ENCODE data around the gene GRK5.

Gene GRK5

DNA sequence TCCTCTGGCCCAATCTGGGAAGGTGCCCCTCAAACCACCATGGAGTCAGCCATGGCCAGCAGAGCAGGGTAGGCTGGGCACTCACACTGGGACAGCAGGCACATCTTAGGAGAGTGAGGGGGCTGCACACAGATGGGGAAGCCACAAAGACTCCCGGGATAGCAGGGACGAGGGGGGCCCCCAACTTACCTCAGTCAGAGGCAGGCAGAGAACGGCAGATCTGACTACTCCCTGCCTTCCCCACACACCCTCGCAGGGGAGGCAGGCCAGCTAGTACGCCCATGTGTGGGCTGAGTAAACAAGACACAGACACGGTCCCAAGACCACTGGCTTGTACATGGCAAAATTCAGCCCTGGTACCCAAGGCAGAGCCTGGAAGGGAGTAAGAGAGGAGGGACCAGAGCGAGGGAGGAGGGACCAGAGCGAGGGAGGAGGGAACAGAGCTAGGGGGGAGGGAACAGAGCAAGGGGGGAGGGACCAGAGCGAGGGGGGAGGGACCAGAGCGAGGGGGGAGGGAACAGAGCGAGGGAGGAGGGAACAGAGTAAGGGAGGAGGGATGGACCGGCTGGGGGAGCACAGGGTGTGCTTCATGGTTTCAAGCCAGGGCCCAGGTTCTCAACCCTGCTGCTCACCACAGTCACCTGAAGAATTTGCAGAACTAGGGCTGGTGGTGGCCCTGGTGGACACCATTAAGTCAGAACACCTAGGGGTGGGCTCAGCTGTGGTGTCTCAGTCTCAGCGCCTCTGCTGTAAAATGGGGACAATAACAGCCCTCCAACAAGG is 261.4 kb downstream of the GRK5 start:
- Histone ChIP-seq H3K9me3 (ENCODE audit: control insufficient read depth, insufficient read depth, low read length) (no peaks in the 10 kb centered on the region), H3K27ac (ENCODE audit: low read depth, low read length) (no peak overlapping the region), H3K4me1 (ENCODE audit: control insufficient read depth, insufficient read depth, low read length) (no peaks in the 10 kb centered on the region), H3K36me3 (ENCODE audit: control insufficient read depth, insufficient read depth, low read length) (no peaks in the 10 kb centered on the region), H3K27me3 (ENCODE audit: control insufficient read depth, insufficient read depth, low read length) (peaks cover 13% of the 10 kb centered on the region), H3K4me3 (ENCODE audit: low read depth, low read length) (no peak overlapping the region), H3K9ac (ENCODE audit: low read depth, low read length) (no peak overlapping the region)

DNA sequence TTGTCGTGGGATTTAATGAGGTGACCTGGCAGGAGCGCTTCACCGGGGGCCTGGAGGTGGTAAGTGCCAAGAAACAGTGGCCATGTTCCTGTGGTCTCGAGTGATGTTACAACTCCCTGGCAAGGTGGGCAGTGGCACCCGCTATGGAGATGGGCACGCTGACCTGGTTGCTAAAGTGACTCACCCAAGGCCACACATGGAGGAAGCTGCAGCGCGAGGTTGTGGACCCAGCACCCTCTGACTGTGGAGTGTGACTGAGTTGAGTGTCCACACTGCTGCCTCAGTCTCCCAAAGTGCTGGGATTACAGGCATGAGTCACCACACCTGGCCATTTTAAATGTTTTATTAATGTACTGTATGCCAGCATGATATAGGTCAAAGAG is 261.9 kb downstream of the GRK5 start:
- no peaks in the 10 kb centered on the region for H3K4me1 ChIP-seq (ENCODE audit: control insufficient read depth, insufficient read depth, low read length)
- H3K9me3 ChIP-seq (ENCODE audit: control insufficient read depth, insufficient read depth, low read length) = no peaks in the 10 kb centered on the region
- H3K27me3 ChIP-seq (ENCODE audit: control insufficient read depth, insufficient read depth, low read length) = peaks cover 19% of the 10 kb centered on the region
- H3K27ac ChIP-seq (ENCODE audit: low read depth, low read length) = no peak overlapping the region
- no peak overlapping the region for H3K9ac ChIP-seq (ENCODE audit: low read depth, low read length)
- no peaks in the 10 kb centered on the region for H3K36me3 ChIP-seq (ENCODE audit: control insufficient read depth, insufficient read depth, low read length)
- no peak overlapping the region for H3K4me3 ChIP-seq (ENCODE audit: low read depth, low read length)

DNA sequence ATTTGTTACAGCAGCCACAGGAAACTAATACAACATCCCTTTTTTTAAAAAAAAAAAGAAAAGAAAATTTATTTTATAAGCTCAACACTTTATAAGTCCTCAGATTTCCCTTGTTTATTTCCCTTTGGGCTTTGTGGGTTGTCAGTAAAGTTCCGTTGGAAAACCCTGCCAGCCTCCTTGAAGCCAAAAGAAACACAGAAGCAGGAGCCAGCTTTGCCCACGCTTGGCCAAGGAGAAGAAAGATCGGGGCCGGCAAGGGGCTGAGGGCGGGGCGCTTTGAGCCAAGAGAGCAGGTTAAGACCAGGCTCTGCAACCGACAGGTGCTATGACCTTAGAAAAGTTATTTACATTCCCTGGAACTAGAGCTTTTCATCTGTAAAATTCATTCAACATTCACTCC is 262.5 kb downstream of the GRK5 start:
- no peak overlapping the region for H3K4me3 ChIP-seq (ENCODE audit: low read depth, low read length)
- no peaks in the 10 kb centered on the region for H3K36me3 ChIP-seq (ENCODE audit: control insufficient read depth, insufficient read depth, low read length)
- no peak overlapping the region for H3K9ac ChIP-seq (ENCODE audit: low read depth, low read length)
- H3K27me3 ChIP-seq (ENCODE audit: control insufficient read depth, insufficient read depth, low read length) = peaks cover 23% of the 10 kb centered on the region
- no peaks in the 10 kb centered on the region for H3K4me1 ChIP-seq (ENCODE audit: control insufficient read depth, insufficient read depth, low read length)
- H3K9me3 ChIP-seq (ENCODE audit: control insufficient read depth, insufficient read depth, low read length) = no peaks in the 10 kb centered on the region
- no peak overlapping the region for H3K27ac ChIP-seq (ENCODE audit: low read depth, low read length)

DNA sequence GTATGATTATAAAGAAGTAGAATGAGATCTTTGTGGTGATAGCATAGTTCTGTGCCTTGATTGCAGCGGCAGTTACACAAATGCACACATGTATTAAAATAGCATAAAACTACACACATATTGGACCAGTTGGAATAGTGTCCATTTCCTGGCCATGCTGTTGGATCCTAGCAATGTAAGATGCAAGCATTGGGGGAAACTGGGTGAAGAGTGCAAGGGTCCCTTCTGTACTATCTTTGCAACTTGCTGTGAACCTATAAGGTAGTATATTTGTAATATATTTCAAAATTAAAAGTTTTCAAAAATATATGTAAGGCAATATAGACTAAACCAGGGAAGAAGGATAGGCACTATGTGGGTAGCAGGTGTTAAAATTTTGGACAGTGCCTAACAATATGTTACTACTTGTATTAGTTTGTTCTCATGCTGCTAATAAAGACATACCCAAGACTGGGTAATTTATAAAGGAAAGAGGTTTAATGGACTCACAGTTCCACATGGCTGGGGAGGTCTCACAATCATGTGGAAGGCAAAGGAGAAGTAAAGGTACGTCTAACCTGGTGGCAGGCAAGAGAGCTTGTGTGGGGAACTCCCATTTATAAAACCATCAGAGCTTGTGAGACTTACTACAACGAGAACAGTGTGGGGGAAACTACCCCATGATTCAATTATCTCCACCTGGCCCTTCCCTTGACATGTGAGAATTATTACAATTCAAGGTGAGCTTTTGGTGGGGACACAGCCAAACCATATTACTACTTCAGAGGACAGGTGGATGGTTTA is 263.7 kb downstream of the GRK5 start:
- no peak overlapping the region for H3K9ac ChIP-seq (ENCODE audit: low read depth, low read length)
- H3K36me3 ChIP-seq (ENCODE audit: control insufficient read depth, insufficient read depth, low read length) = no peaks in the 10 kb centered on the region
- peaks cover 36% of the 10 kb centered on the region for H3K27me3 ChIP-seq (ENCODE audit: control insufficient read depth, insufficient read depth, low read length)

DNA sequence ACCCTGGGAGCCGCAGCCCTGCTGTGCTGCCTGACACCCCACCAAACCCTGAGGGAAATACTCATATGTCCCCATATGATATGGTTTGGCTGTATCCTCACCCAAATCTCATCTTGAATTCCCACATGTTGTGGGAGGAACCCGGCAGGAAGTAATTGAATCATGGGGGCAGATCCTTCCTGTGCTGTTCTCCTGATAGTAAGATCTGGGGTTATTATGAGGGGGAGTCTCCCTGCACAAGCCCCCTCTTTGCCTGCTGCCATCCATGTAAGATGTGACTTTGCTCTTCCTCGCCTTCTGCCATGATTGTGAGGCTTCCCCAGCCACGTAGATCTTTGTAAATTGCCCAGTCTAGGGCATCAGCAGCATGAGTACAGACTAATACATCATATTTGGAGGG is 266.4 kb downstream of the GRK5 start:
- no peak overlapping the region for H3K9ac ChIP-seq (ENCODE audit: low read depth, low read length)

More for the DNA sequence above, 263.7 kb downstream of the GRK5 start:
- Histone ChIP-seq H3K4me1 (ENCODE audit: control insufficient read depth, insufficient read depth, low read length) (no peaks in the 10 kb centered on the region), H3K9me3 (ENCODE audit: control insufficient read depth, insufficient read depth, low read length) (no peaks in the 10 kb centered on the region), H3K4me3 (ENCODE audit: low read depth, low read length) (no peak overlapping the region), H3K27ac (ENCODE audit: low read depth, low read length) (no peak overlapping the region)

DNA sequence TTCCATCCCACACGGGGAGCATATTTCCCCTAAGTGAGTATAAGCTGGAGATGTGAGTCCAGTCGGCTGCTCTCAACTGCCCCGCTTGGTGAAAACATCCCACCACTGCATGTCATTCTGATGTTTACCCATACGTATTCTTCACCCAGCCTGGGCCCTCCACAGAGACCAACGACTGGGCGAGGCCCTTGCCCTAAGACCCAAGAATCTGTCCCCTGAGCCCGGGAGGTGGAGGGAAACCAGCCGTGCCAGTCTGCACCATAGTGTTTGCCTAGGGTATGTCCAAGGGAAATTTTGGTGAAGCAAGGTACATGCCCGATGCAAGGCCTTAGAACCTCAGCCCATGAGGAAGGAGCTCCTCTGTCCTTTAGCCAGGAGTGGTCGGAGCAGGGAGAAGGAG is 267.2 kb downstream of the GRK5 start:
- Histone ChIP-seq H3K27ac (ENCODE audit: low read depth, low read length) (no peak overlapping the region), H3K4me3 (ENCODE audit: low read depth, low read length) (no peak overlapping the region), H3K9ac (ENCODE audit: low read depth, low read length) (no peak overlapping the region), H3K4me1 (ENCODE audit: control insufficient read depth, insufficient read depth, low read length) (no peaks in the 10 kb centered on the region), H3K27me3 (ENCODE audit: control insufficient read depth, insufficient read depth, low read length) (peaks cover 70% of the 10 kb centered on the region), H3K36me3 (ENCODE audit: control insufficient read depth, insufficient read depth, low read length) (no peaks in the 10 kb centered on the region), H3K9me3 (ENCODE audit: control insufficient read depth, insufficient read depth, low read length) (no peaks in the 10 kb centered on the region)

More for the DNA sequence above, 266.4 kb downstream of the GRK5 start:
- Histone ChIP-seq H3K4me1 (ENCODE audit: control insufficient read depth, insufficient read depth, low read length) (no peaks in the 10 kb centered on the region), H3K9me3 (ENCODE audit: control insufficient read depth, insufficient read depth, low read length) (no peaks in the 10 kb centered on the region), H3K27me3 (ENCODE audit: control insufficient read depth, insufficient read depth, low read length) (peaks cover 62% of the 10 kb centered on the region), H3K36me3 (ENCODE audit: control insufficient read depth, insufficient read depth, low read length) (no peaks in the 10 kb centered on the region), H3K4me3 (ENCODE audit: low read depth, low read length) (no peak overlapping the region), H3K27ac (ENCODE audit: low read depth, low read length) (no peak overlapping the region)

DNA sequence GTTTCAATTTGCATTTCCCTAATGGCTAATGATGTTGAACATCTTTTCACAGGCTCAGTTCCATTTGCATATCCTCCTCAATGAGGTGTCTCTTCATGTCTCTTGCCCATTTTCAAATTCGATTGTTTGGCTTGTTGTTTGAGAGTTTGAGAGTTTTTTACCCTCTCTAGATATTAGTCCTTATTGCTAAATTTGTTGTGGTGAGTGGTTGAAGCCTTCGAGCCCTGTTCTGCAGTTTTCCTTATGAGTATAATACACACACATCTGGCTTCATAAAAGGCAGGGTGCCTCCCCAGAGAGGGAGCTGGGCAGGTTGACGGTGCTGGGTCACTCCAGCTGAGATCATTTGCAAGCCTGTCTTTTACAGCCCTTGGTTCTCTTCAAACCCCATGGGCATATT is 270.1 kb downstream of the GRK5 start:
- H3K27me3 ChIP-seq (ENCODE audit: control insufficient read depth, insufficient read depth, low read length) = peaks cover 94% of the 10 kb centered on the region
- no peak overlapping the region for H3K4me3 ChIP-seq (ENCODE audit: low read depth, low read length)
- no peak overlapping the region for H3K9ac ChIP-seq (ENCODE audit: low read depth, low read length)
- no peaks in the 10 kb centered on the region for H3K9me3 ChIP-seq (ENCODE audit: control insufficient read depth, insufficient read depth, low read length)
- H3K36me3 ChIP-seq (ENCODE audit: control insufficient read depth, insufficient read depth, low read length) = no peaks in the 10 kb centered on the region
- no peaks in the 10 kb centered on the region for H3K4me1 ChIP-seq (ENCODE audit: control insufficient read depth, insufficient read depth, low read length)
- no peak overlapping the region for H3K27ac ChIP-seq (ENCODE audit: low read depth, low read length)

DNA sequence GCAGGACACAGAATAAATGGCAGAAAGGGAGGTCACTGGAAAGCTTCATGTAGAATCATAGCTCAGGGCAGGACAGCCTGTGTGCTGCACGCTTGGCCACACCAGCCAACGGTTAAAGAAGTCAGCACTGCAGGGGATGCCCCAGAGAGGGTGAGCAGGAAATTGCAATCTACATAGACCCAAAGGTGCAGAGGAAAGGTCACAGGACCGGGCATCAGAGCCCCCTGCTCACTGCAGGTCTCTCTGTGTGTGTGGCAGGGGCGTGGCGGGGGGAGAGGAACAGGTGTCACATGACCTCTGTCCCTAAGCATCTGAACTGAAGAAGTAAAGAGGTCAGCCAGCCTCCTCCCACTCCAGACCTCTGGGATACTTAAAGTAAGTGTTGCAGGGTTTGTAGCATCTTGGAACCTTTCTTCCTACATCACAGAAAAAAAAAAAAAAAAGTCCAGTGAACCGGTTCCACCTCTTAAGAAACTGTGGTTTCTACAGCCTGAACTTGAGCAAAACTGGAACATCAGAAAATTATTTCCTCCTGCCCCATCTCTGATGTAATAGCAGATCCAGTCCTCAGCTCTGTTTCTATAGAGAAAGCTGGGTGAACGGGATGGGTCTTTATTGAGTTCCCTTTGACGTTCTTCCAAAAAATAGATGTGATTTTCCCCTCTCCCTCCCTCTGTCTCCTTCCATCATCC is 270.9 kb downstream of the GRK5 start:
- no peak overlapping the region for H3K9ac ChIP-seq (ENCODE audit: low read depth, low read length)
- H3K4me3 ChIP-seq (ENCODE audit: low read depth, low read length) = no peak overlapping the region
- peaks cover 94% of the 10 kb centered on the region for H3K27me3 ChIP-seq (ENCODE audit: control insufficient read depth, insufficient read depth, low read length)
- H3K27ac ChIP-seq (ENCODE audit: low read depth, low read length) = no peak overlapping the region
- H3K4me1 ChIP-seq (ENCODE audit: control insufficient read depth, insufficient read depth, low read length) = no peaks in the 10 kb centered on the region
- no peaks in the 10 kb centered on the region for H3K9me3 ChIP-seq (ENCODE audit: control insufficient read depth, insufficient read depth, low read length)
- no peaks in the 10 kb centered on the region for H3K36me3 ChIP-seq (ENCODE audit: control insufficient read depth, insufficient read depth, low read length)

DNA sequence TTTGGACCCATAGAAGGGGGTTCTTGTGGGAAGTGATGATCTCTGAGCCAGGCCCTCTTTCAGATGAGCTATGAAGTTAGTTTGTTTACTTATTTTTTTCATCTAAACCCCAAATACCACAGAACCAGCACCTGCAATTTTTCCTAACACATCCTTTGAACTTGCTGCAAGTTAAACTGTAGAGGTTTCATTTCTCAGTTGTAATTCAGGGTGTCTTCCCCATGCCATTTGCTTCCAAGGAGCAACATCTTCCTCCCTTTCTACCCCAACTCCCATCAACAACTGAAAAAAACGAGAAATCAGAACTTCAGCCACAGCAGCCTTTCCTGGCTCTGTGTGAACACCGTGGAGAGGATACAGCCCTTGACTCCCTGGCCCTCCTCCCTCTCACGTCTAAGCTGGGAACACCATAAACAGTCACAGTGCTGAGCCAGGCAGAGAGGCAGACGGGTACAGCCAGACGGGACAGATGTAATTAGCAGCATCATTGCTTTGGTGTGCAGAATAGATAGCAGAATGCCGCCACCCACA is 271.5 kb downstream of the GRK5 start:
- Histone ChIP-seq H3K9ac (ENCODE audit: low read depth, low read length) (no peak overlapping the region), H3K4me3 (ENCODE audit: low read depth, low read length) (no peak overlapping the region), H3K36me3 (ENCODE audit: control insufficient read depth, insufficient read depth, low read length) (no peaks in the 10 kb centered on the region), H3K4me1 (ENCODE audit: control insufficient read depth, insufficient read depth, low read length) (no peaks in the 10 kb centered on the region), H3K9me3 (ENCODE audit: control insufficient read depth, insufficient read depth, low read length) (no peaks in the 10 kb centered on the region), H3K27me3 (ENCODE audit: control insufficient read depth, insufficient read depth, low read length) (peaks cover 97% of the 10 kb centered on the region), H3K27ac (ENCODE audit: low read depth, low read length) (no peak overlapping the region)

DNA sequence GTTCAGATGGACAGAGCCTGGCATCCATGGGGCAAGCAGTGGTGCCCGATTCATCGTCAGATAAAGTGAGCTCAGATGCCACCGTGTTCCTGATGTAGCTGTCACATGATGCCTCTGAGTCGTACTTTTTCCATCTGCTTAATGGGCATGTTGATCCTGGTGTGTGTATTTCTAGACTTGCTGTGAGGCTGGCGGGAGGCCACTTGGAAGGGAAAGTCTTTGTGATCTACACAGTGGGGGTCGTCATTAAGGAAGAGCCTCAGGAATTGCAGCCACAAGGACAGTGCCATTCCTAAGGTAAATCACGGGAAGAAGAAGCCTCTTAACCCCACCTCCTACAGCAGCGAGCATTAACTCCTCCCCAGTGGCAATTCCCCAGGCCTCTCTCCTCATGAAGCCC is 272.2 kb downstream of the GRK5 start:
- H3K4me3 ChIP-seq (ENCODE audit: low read depth, low read length) = no peak overlapping the region
- no peaks in the 10 kb centered on the region for H3K4me1 ChIP-seq (ENCODE audit: control insufficient read depth, insufficient read depth, low read length)
- H3K36me3 ChIP-seq (ENCODE audit: control insufficient read depth, insufficient read depth, low read length) = no peaks in the 10 kb centered on the region
- H3K9ac ChIP-seq (ENCODE audit: low read depth, low read length) = no peak overlapping the region
- no peaks in the 10 kb centered on the region for H3K9me3 ChIP-seq (ENCODE audit: control insufficient read depth, insufficient read depth, low read length)
- peaks cover 94% of the 10 kb centered on the region for H3K27me3 ChIP-seq (ENCODE audit: control insufficient read depth, insufficient read depth, low read length)
- H3K27ac ChIP-seq (ENCODE audit: low read depth, low read length) = no peak overlapping the region

DNA sequence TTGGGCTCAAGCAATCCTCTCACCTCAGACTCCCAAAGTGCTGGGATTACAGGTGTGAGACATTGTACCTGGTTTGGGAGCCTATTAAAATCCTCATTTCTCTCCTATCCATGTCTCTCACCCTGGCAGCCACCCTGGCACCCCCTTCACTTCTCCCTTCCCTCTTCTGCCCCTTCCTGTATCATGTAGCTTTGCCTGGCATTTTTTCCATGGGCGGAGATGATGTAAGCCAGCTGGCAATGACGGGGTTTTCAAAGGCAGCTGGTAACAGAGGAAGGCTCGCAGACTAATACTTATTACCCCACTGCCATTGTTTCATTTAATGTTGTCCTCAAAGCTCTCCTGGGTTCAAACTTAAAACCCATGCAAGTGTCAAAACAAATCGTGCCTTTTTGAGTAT is 273.3 kb downstream of the GRK5 start:
- Histone ChIP-seq H3K9ac (ENCODE audit: low read depth, low read length) (no peak overlapping the region), H3K27me3 (ENCODE audit: control insufficient read depth, insufficient read depth, low read length) (peaks cover 83% of the 10 kb centered on the region), H3K36me3 (ENCODE audit: control insufficient read depth, insufficient read depth, low read length) (no peaks in the 10 kb centered on the region), H3K4me3 (ENCODE audit: low read depth, low read length) (no peak overlapping the region), H3K27ac (ENCODE audit: low read depth, low read length) (no peak overlapping the region), H3K9me3 (ENCODE audit: control insufficient read depth, insufficient read depth, low read length) (no peaks in the 10 kb centered on the region), H3K4me1 (ENCODE audit: control insufficient read depth, insufficient read depth, low read length) (no peaks in the 10 kb centered on the region)
